Testis (tissue), 3 donors: ENCODE results near the gene KLC3. TPM values are rescaled to one million over a fixed set of nuclear protein-coding genes. Genes with fewer than 3 reads are reported as not detected.

Experiments used
- DNase-seq: peaks from one replicate; pipeline ENCODE4 v3.0.0-alpha.2; 2019
- H3K27ac ChIP-seq, 2 donors: fragments of 200-600 bp; sonication (generic); one replicate each; pipeline ENCODE4 v1.5.1; 2019
- H3K27me3 ChIP-seq: fragments of 200-600 bp; sonication (generic); one replicate; pipeline ENCODE4 v1.5.1; 2019
- H3K36me3 ChIP-seq: fragments of 200-600 bp; sonication (generic); one replicate; pipeline ENCODE4 v1.5.1; 2017; ENCODE audit warnings: low read depth; ENCODE audit errors: missing control alignments
- H3K4me1 ChIP-seq: fragments of 200-600 bp; sonication (generic); one replicate; pipeline ENCODE4 v1.5.1; 2019
- H3K4me3 ChIP-seq, 2 donors: fragments of 200-600 bp; sonication (generic); one replicate each; pipeline ENCODE4 v1.5.1; 2017 to 2019
- H3K9me3 ChIP-seq: fragments of 200-600 bp; sonication (generic); one replicate; pipeline ENCODE4 v1.5.1; 2017
- CTCF ChIP-seq, 3 experiments: fragments of 450-650 bp in 2 of 3; fragments of 200-600 bp in 1 of 3; sonication (generic) in 1 of 3; IDR thresholded peaks; one replicate each; pipeline ENCODE4 v1.5.1; 2016 to 2019; ENCODE audit warnings: antibody characterized with exemption in 3 of 3, mild to moderate bottlenecking in 2 of 3, moderate library complexity in 1 of 3
- POLR2A ChIP-seq: fragments of 450-650 bp; IDR thresholded peaks from one replicate; pipeline ENCODE4 v1.6.1; 2017; ENCODE audit warnings: antibody characterized with exemption, mild to moderate bottlenecking, moderate library complexity
- WGBS, 2 donors: methylation state at CpG; one replicate each; pipeline ENCODE4 v1.1.5; 2018; 5-methylcytosine and 5-hydroxymethylcytosine counted together
- intact Hi-C: fragments of 100-400 bp; cut with DNase I; formaldehyde crosslinking; loops from one replicate; pipeline ENCODE4 v1.15.1; 2023; ENCODE audit warnings: low total_unique reads
- polyA plus RNA-seq: library from polyadenylated mRNA; stranded (reverse); fragments of 350-450 nt; fragmentation: Illumina TruSeq; extraction: RNeasy Lipid Tissue Mini Kit (QIAGEN cat#74804); gene quantifications from one replicate; pipeline ENCODE4 v1.2.3, GENCODE V29; 2014; ENCODE audit warnings: low read depth, low replicate concordance; ENCODE audit not compliant: insufficient read depth
- total RNA-seq, 2 donors: library from RNA; depleted of rRNA; stranded (reverse); fragments of >200 nt; gene quantifications; one replicate each; pipeline ENCODE4 v1.2.3, GENCODE V29; 2016

The KLC3 gene
- total and polyA plus RNA-seq, 3 donors from 2014 or later, result 5.9 to 13.7 (median 6.4) TPM

- WGBS, 2 donors, result 2 to 3% methylated on average over 37 to 54 of the region's 55 CpGs
- DNase-seq, result peak; percentile 99
- intact Hi-C loops, result no loop called here
- H3K27ac ChIP-seq, result peak within 1 kb of the TSS; percentile 70 to 85
- peaks cover 6% of the 10 kb centered on the region for H3K4me1 ChIP-seq
- H3K27me3 ChIP-seq, result no peaks in the 10 kb centered on the region
- no peaks in the 10 kb centered on the region for H3K36me3 ChIP-seq
- H3K9me3 ChIP-seq, result no peaks in the 10 kb centered on the region
- TF ChIP-seq POLR2A, result no peak
- TF ChIP-seq CTCF (IDR thresholded peaks at IDR 0.05), result no peak
- peak within 1 kb of the TSS; percentile 71 to 78 for H3K4me3 ChIP-seq
Measured at GRCh38 chr19:45370410-45371204, 30.1 kb downstream of the KLC3 start, which contains the start of gene ERCC2. TSS of gene ERCC2 (minus strand) at chr19:45370573. CDS start at chr19:45370540, 33 bp downstream.

GRCh38 chr19:45376045-45376724 lies 35.6 kb downstream of the KLC3 start:
- Histone ChIP-seq H3K27ac (peak overlapping the region in 1 of 2 donors; percentile 35), H3K36me3 (no peaks in the 10 kb centered on the region)
- WGBS, 2 donors, result 25 to 38% methylated on average over 13 of the region's 13 CpGs

GRCh38 chr19:45380107-45380506 lies 39.6 kb downstream of the KLC3 start:
- Histone ChIP-seq H3K9me3 (no peaks in the 10 kb centered on the region), H3K4me3 (no peak overlapping the region), H3K27me3 (no peaks in the 10 kb centered on the region), H3K27ac (no peak overlapping the region), H3K36me3 (no peaks in the 10 kb centered on the region), H3K4me1 (peaks cover 8% of the 10 kb centered on the region)
- WGBS, 2 donors, result 59 to 67% methylated on average over 1 of the region's 1 CpG
- DNase-seq, result no peak
- intact Hi-C loops, result no loop called here
- TF ChIP-seq POLR2A (no peak), CTCF (IDR thresholded peaks at IDR 0.05) (no peak)

More at GRCh38 chr19:45376045-45376724, 35.6 kb downstream of the KLC3 start:
- Histone ChIP-seq H3K9me3 (no peaks in the 10 kb centered on the region), H3K4me3 (no peak overlapping the region), H3K4me1 (peaks cover 11% of the 10 kb centered on the region), H3K27me3 (no peaks in the 10 kb centered on the region)
- TF ChIP-seq CTCF (IDR thresholded peaks at IDR 0.05) (no peak), POLR2A (no peak)
- DNase-seq, result peak; percentile 87
- intact Hi-C loops, result no loop called here

GRCh38 chr19:45382426-45382825 lies 41.9 kb downstream of the KLC3 start:
- no peaks in the 10 kb centered on the region for H3K27me3 ChIP-seq
- H3K9me3 ChIP-seq, result no peaks in the 10 kb centered on the region
- no peaks in the 10 kb centered on the region for H3K36me3 ChIP-seq
- TF ChIP-seq CTCF (IDR thresholded peaks at IDR 0.05) (no peak), POLR2A (no peak)
- H3K27ac ChIP-seq, result no peak overlapping the region
- WGBS, 2 donors, result 77 to 88% methylated on average over 25 to 29 of the region's 29 CpGs
- intact Hi-C loops, result no loop called here
- no peak overlapping the region for H3K4me3 ChIP-seq
- peaks cover 7% of the 10 kb centered on the region for H3K4me1 ChIP-seq
- DNase-seq, result no peak
